HepG2 (cell line): ENCODE measurements around the gene MBLAC1. TPM values are rescaled to one million over a fixed set of nuclear protein-coding genes. Genes with fewer than 3 reads are reported as not detected.

Experiments used
- AHDC1 ChIP-seq: sonication (generic); formaldehyde crosslinking; IDR thresholded peaks from 2 replicates; pipeline ENCODE4 v1.5.1; 2020; ENCODE audit warnings: mild to moderate bottlenecking, missing genetic modification reagents, borderline replicate concordance
- ASH2L ChIP-seq: fragments of 300-600, 200-600 bp; sonication (generic); IDR thresholded peaks from 2 replicates; pipeline ENCODE4 v1.7.0; 2017; ENCODE audit warnings: low read depth, mild to moderate bottlenecking, moderate library complexity, mixed read lengths, low read length; ENCODE audit not compliant: insufficient read length
- ETV6 ChIP-seq: sonication (generic); formaldehyde crosslinking; conservative IDR thresholded peaks from 2 replicates; pipeline ENCODE4 v1.4.0; 2020; ENCODE audit warnings: missing genetic modification reagents
- GTF3A ChIP-seq: sonication (generic); formaldehyde crosslinking; conservative IDR thresholded peaks from 2 replicates; pipeline ENCODE4 v1.4.0; 2020; ENCODE audit warnings: mild to moderate bottlenecking, missing genetic modification reagents
- HMGXB4 ChIP-seq, 2 experiments: sonication (generic) in 1 of 2; formaldehyde crosslinking in 1 of 2; IDR thresholded peaks; 2 replicates each; pipeline versions ENCODE4 v1.4.0 to v1.6.1; 2018 to 2020; ENCODE audit warnings: missing genetic modification reagents in 2 of 2, borderline replicate concordance in 1 of 2, low read depth in 1 of 2, mild to moderate bottlenecking in 1 of 2, missing biosample characterization in 1 of 2
- HOXA9 ChIP-seq: sonication (generic); formaldehyde crosslinking; IDR thresholded peaks from 2 replicates; pipeline ENCODE4 v1.8.1; 2022; ENCODE audit warnings: missing genetic modification reagents, mild to moderate bottlenecking, moderate library complexity, borderline replicate concordance
- IRF1 ChIP-seq: sonication (generic); formaldehyde crosslinking; IDR thresholded peaks from 2 replicates; pipeline ENCODE4 v1.4.0; 2020; ENCODE audit warnings: low read depth, mild to moderate bottlenecking, missing genetic modification reagents
- KDM1A ChIP-seq: IDR thresholded peaks from 2 replicates; pipeline ENCODE4 v1.6.1; 2016; ENCODE audit warnings: missing compliant biosample characterization
- LBX2 ChIP-seq: sonication (generic); formaldehyde crosslinking; IDR thresholded peaks from 2 replicates; pipeline ENCODE4 v1.5.0; 2020; ENCODE audit warnings: missing genetic modification reagents, mild to moderate bottlenecking, borderline replicate concordance
- NR2F1 ChIP-seq, 2 experiments: fragments of 450-650 bp in 1 of 2; formaldehyde crosslinking in 1 of 2; IDR thresholded peaks; 2 replicates each; pipeline versions ENCODE4 v1.5.0 to v1.6.1; 2016 to 2020; ENCODE audit warnings: mild to moderate bottlenecking in 1 of 2, missing compliant biosample characterization in 1 of 2, missing genetic modification reagents in 1 of 2, moderate library complexity in 1 of 2
- TIGD3 ChIP-seq: sonication (generic); formaldehyde crosslinking; IDR thresholded peaks from 2 replicates; pipeline ENCODE4 v1.5.1; 2020; ENCODE audit warnings: mild to moderate bottlenecking, missing genetic modification reagents, borderline replicate concordance
- ZIK1 ChIP-seq: sonication (generic); formaldehyde crosslinking; IDR thresholded peaks from 2 replicates; pipeline ENCODE4 v1.5.0; 2020; ENCODE audit warnings: mild to moderate bottlenecking, low read depth, missing genetic modification reagents, borderline replicate concordance
- ZMAT5 ChIP-seq: sonication (generic); formaldehyde crosslinking; IDR thresholded peaks from 2 replicates; pipeline ENCODE4 v1.5.0; 2020; ENCODE audit warnings: mild to moderate bottlenecking, low read depth, missing genetic modification reagents, borderline replicate concordance
- ZNF589 ChIP-seq: sonication (generic); formaldehyde crosslinking; conservative IDR thresholded peaks from 2 replicates; pipeline ENCODE4 v1.8.0; 2022; ENCODE audit warnings: mild to moderate bottlenecking, moderate library complexity, missing genetic modification reagents
- ZNF703 ChIP-seq: sonication (generic); formaldehyde crosslinking; IDR thresholded peaks from 2 replicates; pipeline ENCODE4 v1.5.1; 2020; ENCODE audit warnings: missing genetic modification reagents, mild to moderate bottlenecking, moderate library complexity, borderline replicate concordance
- ZNF709 ChIP-seq: sonication (generic); formaldehyde crosslinking; IDR thresholded peaks from 2 replicates; pipeline ENCODE4 v1.5.0; 2020; ENCODE audit warnings: mild to moderate bottlenecking, missing genetic modification reagents
- ZNF776 ChIP-seq: sonication (generic); formaldehyde crosslinking; IDR thresholded peaks from 2 replicates; pipeline ENCODE4 v1.4.0; 2020; ENCODE audit warnings: mild to moderate bottlenecking, missing genetic modification reagents
- polyA plus RNA-seq, 8 experiments: library from polyadenylated mRNA; depleted of rRNA in 3 of 8; stranded (reverse) in 7 of 8; unstranded in 1 of 8; fragments of >200 nt; fragmentation: Illumina TruSeq in 4 of 8; extraction: Trizol in 4 of 8; gene quantifications; 2 replicates each; pipeline versions ENCODE4 v1.2.1 to v1.2.3, GENCODE V29; 2011 to 2016; ENCODE audit warnings: low read depth in 4 of 8, missing spikeins in 1 of 8, mixed read lengths in 1 of 8; ENCODE audit not compliant: insufficient read depth in 1 of 8
- total RNA-seq, 5 experiments: library from RNA; depleted of rRNA; stranded (reverse); fragments of >200 nt; fragmentation: Illumina TruSeq; extraction: Trizol; gene quantifications; 2 replicates each; pipeline ENCODE4 v1.2.3, GENCODE V29; 2016; ENCODE audit warnings: low read depth in 1 of 5

The MBLAC1 gene
- total and polyA plus RNA-seq, 2 of the 13 experiments (the other 11 are each of a cell fraction or from before 2014, with no cell fraction given) = 0.79 to 2.1 TPM

GRCh38 chr7:100122067-100122466 is 4.7 kb upstream of the MBLAC1 start (continued):
- TF ChIP-seq HMGXB4 (CRISPR knock-in tag; IDR thresholded peaks at IDR 0.05; ENCODE audit: borderline replicate concordance in 1 of 2, low read depth in 1 of 2) = no peak
- no peak for TF ChIP-seq ZMAT5 (CRISPR knock-in tag)
- TF ChIP-seq ETV6 (CRISPR knock-in tag) = no peak
- TF ChIP-seq ZNF589 = no peak
- TF ChIP-seq KDM1A (CRISPR knock-in tag) = no peak
- TF ChIP-seq ZNF709 (CRISPR knock-in tag) = no peak
- no peak for TF ChIP-seq ASH2L
- TF ChIP-seq AHDC1 (CRISPR knock-in tag) = no peak
- TF ChIP-seq ZNF703 (CRISPR knock-in tag) = no peak
- no peak for TF ChIP-seq TIGD3 (CRISPR knock-in tag)
- no peak for TF ChIP-seq NR2F1 (CRISPR knock-in tag; IDR thresholded peaks at IDR 0.05)
- no peak for TF ChIP-seq LBX2 (CRISPR knock-in tag)
- no peak for TF ChIP-seq IRF1 (CRISPR knock-in tag)
- TF ChIP-seq ZNF776 (CRISPR knock-in tag) = no peak
- TF ChIP-seq ZIK1 (CRISPR knock-in tag) = no peak
- TF ChIP-seq GTF3A (CRISPR knock-in tag) = no peak
- no peak; the same call in 1 of the 2 replicates for TF ChIP-seq HOXA9 (CRISPR knock-in tag)
